ENCODE results near the gene ANKRD17. TPM values are rescaled to one million over a fixed set of nuclear protein-coding genes. Genes with fewer than 3 reads are reported as not detected.
"Not testable (repeated sequence)": the region's sequence is repeated elsewhere in the genome, so short reads cannot be mapped to it uniquely, and the experiment has no call there.

Gene ANKRD17
- total RNA-seq, 1 donor, result 34.4 TPM

DNA sequence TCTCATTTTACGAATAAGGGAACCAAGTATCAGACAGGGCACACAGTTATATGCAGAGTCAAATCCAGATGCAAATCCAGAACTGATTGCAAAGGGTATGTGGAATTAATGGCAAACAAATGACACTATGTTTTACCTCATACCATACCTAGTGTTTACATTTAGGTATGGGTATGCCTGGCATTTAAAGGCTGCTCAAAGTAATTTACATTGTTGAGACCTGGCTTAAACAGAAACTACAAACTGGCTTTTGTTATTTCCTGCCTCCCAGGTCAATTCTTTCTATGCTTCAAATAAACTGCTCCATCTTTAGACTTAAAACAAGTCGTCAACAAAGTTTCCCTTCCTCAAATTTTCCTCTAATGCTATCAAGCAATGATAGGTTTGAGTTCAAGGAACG lies 33.7 kb downstream of the ANKRD17 start:
- Histone ChIP-seq H3K27me3 (ENCODE audit: insufficient read depth, low read length) (no peaks in the 10 kb centered on the region), H3K4me3 (ENCODE audit: low read length) (no peak overlapping the region), H3K4me1 (ENCODE audit: insufficient read depth, low read length) (peaks cover 9% of the 10 kb centered on the region), H3K9me3 (ENCODE audit: low read depth, low read length) (no peaks in the 10 kb centered on the region)

DNA sequence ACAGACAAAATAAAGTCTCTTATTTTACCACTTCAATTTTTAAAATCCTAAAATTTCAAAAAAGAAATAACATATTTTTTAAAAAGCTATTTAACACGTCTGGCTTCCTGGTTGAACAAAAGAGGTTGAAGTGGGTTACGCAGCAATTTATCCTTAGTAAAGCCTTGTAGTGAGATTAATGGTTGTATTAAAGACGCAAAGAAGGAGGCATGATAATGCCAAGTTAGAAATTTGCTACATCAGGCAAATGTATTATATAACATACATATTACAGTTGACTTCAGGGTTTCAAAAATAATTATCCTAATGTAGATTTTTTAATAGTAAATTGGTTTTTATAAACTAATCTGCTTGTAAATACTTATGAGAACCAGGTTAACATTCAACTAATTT lies 35.3 kb downstream of the ANKRD17 start:
- peaks cover 9% of the 10 kb centered on the region for H3K4me1 ChIP-seq (ENCODE audit: insufficient read depth, low read length)
- H3K4me3 ChIP-seq (ENCODE audit: low read length), result no peak overlapping the region
- no peaks in the 10 kb centered on the region for H3K27me3 ChIP-seq (ENCODE audit: insufficient read depth, low read length)
- H3K9me3 ChIP-seq (ENCODE audit: low read depth, low read length), result no peaks in the 10 kb centered on the region

DNA sequence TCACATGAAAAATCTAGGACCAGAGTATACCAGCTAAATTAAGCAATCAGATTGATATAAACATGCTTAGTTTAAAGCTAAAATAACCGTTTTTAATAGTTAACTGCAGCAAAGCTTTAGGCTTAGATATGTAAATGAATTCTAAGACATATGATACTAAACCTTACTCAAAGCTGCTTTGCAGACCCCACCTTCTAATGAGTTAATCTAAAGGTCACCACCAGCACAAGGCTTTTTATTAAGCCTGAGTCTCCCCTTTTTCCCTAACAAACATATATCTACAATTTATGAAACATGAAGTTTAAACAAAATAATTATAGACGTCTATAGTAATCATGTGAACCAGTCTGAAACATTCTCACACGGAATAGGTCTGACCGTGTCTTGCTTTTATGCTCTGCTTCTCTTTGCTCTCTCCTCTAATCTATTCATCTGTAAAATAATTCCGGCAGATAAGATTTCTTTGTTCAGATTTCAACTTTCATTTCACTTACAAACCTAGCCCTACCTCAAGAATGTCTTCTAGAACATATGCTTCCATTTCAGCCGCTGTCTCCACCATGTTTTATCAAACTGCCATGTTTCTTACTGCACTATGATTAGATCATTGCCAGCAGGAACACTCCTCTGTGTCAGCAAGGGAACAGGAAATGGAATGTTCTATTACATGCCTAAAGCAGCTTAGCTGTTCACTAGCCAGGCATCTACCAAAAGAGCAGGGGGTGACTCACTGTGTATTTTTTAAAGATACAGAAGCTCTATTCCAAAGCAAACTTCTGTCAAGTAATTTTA lies 35.9 kb downstream of the ANKRD17 start:
- no peaks in the 10 kb centered on the region for H3K27me3 ChIP-seq (ENCODE audit: insufficient read depth, low read length)
- H3K4me3 ChIP-seq (ENCODE audit: low read length), result peak overlapping the region; percentile 45
- peaks cover 9% of the 10 kb centered on the region for H3K4me1 ChIP-seq (ENCODE audit: insufficient read depth, low read length)
- H3K9me3 ChIP-seq (ENCODE audit: low read depth, low read length), result no peaks in the 10 kb centered on the region

DNA sequence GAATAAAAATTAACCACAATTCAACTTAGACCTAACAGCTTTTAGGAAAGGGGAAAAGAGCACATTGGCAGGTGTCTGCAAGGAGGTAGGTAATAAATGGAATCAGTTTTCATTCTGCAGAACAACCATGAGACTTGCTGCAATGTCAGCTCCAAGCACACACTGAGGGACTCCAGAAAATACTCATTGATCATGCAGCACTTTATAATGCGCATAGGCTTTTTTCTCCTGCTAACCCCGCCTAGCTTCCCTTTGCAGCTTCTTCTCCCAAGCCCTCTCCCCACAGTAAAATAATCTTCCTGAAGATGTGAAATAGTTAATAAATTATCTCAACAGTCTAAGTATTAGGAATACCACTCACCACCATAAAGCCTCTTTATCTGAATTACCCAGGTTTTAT lies 36.9 kb downstream of the ANKRD17 start:
- Histone ChIP-seq H3K27me3 (ENCODE audit: insufficient read depth, low read length) (no peaks in the 10 kb centered on the region), H3K4me1 (ENCODE audit: insufficient read depth, low read length) (peaks cover 9% of the 10 kb centered on the region), H3K4me3 (ENCODE audit: low read length) (no peak overlapping the region), H3K9me3 (ENCODE audit: low read depth, low read length) (no peaks in the 10 kb centered on the region)

DNA sequence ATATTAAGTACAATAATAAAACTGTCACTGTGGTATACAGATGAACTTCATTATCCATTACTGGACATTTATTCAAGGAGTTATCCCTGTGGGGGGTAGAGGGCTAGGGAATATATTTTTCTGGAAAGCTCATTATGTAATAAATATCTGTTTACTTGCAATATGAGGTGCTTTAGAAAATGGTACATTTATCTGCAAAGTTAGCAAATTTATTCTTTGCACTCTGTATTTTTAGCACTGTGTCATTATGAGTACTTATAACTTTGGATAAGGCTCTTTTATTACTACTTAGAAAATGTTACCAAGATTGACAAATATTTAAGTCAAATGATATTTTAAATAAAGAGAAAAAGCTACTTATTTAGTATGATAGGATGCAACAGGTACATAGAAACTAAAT lies 37.8 kb downstream of the ANKRD17 start:
- Histone ChIP-seq H3K27me3 (ENCODE audit: insufficient read depth, low read length) (no peaks in the 10 kb centered on the region), H3K4me3 (ENCODE audit: low read length) (no peak overlapping the region), H3K4me1 (ENCODE audit: insufficient read depth, low read length) (peaks cover 9% of the 10 kb centered on the region), H3K9me3 (ENCODE audit: low read depth, low read length) (no peaks in the 10 kb centered on the region)

DNA sequence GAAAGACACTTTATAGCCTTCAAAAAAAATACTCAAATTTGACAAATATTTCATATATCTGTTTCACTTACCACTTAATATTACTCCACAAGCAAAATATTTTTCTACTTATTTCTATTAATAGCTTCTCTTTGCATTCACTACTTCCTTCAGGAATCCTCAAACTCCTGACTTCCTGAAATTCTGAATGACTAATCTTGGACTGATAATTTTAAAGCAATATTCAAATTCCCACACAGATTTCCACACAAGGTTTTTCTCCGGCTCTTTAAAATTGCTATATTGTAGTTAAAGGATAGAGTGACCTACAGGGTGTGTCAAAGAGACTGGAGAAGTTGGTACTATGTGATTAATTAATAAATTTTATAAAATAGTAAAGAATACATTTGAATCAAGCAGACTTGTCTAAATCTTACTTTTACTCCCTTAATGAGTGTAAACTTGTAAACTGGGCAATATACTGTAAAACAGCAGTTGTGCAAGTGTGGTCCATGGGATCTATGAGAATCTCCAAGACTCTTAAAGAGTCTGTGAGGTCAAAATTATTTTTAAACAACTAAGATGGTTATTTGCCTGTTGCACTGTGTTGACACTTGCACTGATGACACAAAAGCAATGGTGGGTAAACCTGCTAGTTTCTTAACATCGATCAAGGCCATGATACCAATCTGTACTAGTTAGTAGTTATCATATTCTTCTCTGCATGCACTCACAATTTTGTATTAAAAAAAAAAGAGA lies 44.5 kb downstream of the ANKRD17 start:
- no peak overlapping the region for H3K4me3 ChIP-seq (ENCODE audit: low read length)
- H3K27me3 ChIP-seq (ENCODE audit: insufficient read depth, low read length), result no peaks in the 10 kb centered on the region
- no peaks in the 10 kb centered on the region for H3K9me3 ChIP-seq (ENCODE audit: low read depth, low read length)
- peaks cover 2% of the 10 kb centered on the region for H3K4me1 ChIP-seq (ENCODE audit: insufficient read depth, low read length)

DNA sequence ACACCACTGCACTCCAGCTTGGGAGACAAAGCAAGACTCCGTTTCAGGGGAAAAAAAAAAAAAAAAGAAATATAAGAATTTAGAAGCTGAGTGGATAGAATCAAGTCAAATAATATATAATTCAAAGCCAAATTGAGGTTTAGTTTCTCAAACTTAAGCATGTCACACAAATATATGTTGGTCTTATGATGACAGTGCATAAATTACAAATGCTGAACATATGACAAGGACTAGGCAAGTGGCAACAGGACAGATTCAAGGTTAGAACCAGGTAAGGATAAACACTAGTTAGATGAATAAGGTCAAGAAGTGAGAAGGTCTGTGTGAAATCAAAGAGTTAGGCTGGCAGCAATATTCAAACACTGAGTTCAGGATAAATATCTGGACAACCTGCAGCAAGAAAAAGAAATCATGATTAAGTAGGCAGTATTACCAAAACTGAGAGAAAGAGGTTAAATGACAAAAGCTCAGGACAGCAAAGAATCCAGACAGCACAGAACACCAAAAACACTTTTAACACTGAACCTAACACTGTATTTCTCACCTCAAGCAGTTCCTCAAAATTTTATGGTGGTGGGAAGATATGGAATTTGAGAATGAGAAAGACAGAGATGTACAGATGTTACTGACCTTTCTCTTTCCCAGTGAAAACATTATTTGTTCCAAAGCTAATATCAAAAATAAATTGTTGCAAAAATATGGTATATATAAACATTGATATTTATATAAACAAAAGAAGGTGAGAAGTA lies 45.4 kb downstream of the ANKRD17 start:
- H3K9me3 ChIP-seq (ENCODE audit: low read depth, low read length), result no peaks in the 10 kb centered on the region
- peaks cover 2% of the 10 kb centered on the region for H3K4me1 ChIP-seq (ENCODE audit: insufficient read depth, low read length)
- no peaks in the 10 kb centered on the region for H3K27me3 ChIP-seq (ENCODE audit: insufficient read depth, low read length)
- H3K4me3 ChIP-seq (ENCODE audit: low read length), result no peak overlapping the region

DNA sequence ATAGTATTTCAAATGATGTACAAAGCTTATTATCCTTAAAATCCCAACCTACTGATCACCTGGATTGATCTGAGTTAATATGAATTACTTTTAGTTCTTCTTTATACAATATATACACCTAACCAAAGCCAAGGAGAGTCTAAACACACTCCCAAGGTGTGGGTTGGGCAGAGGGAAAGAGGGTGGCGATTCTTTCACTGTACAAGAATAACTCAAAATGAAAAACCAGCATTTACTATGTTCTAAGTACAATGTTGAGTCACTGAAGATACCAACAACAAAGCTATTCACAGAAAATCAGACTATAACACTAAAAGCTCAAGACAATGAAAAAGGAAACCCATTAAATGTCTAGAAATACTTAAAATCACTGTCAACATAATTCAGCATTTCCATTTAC lies 46.6 kb downstream of the ANKRD17 start:
- Histone ChIP-seq H3K9me3 (ENCODE audit: low read depth, low read length) (no peaks in the 10 kb centered on the region), H3K4me1 (ENCODE audit: insufficient read depth, low read length) (peaks cover 2% of the 10 kb centered on the region), H3K4me3 (ENCODE audit: low read length) (no peak overlapping the region), H3K27me3 (ENCODE audit: insufficient read depth, low read length) (no peaks in the 10 kb centered on the region)

DNA sequence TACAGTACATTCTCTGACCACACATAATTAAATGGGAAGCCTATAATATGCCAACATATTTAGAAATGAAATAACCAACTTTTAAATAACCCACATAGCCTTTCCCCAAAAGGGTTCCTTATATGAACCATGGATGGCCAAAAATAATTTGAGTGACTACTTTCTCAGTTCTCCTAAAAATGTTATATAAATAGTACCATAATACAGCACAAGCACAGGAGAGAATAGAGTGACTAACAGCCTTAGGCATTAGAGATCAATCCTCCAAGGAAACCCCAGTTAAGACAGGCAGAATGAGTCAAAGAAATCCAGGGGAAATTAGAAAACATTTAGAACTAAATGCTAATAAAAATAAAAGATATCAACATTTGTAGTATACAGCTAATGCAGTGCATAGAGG lies 50.2 kb downstream of the ANKRD17 start:
- Histone ChIP-seq H3K4me1 (ENCODE audit: insufficient read depth, low read length) (no peaks in the 10 kb centered on the region), H3K27me3 (ENCODE audit: insufficient read depth, low read length) (no peaks in the 10 kb centered on the region), H3K4me3 (ENCODE audit: low read length) (no peak overlapping the region), H3K9me3 (ENCODE audit: low read depth, low read length) (no peaks in the 10 kb centered on the region)

DNA sequence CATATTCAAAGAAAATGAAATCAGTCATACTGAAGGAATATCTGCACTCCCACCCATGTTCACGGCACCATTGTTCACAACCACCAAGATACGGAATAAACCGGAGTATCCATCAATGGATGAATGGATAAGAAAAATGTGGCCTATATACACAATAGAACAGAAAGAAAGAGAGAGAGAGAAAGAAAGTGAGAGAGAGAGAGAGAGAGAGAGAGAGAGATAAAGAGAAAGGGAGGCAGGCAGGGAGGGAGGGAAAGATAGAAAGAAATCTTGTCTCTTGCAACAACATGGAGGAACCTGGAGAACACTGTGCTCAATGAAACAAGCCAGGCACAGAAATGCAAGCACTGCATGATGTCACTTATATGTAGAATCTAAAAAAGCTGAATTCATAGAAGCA lies 52.4 kb downstream of the ANKRD17 start:
- no peaks in the 10 kb centered on the region for H3K9me3 ChIP-seq (ENCODE audit: low read depth, low read length)
- no peak overlapping the region for H3K4me3 ChIP-seq (ENCODE audit: low read length)
- H3K4me1 ChIP-seq (ENCODE audit: insufficient read depth, low read length), result no peaks in the 10 kb centered on the region
- H3K27me3 ChIP-seq (ENCODE audit: insufficient read depth, low read length), result no peaks in the 10 kb centered on the region

DNA sequence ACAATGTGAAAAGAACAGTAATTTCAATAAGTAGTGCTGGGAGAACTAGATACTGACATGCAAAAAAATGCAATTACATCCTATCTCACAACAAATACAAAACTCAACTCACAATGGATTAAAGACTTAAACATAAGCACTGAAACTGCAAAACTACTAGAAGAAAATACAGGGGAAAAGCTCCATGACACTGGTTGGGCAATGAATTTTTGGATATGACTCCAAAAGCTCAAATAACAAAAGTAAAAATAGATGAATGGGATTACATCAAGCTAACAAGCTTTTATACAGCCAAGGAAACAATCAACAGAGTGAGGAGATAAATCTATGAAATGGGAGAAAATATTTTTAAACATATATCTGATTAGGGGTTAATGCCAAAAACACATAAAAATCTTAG lies 53.1 kb downstream of the ANKRD17 start:
- H3K4me3 ChIP-seq (ENCODE audit: low read length), result no peak overlapping the region
- no peaks in the 10 kb centered on the region for H3K4me1 ChIP-seq (ENCODE audit: insufficient read depth, low read length)
- no peaks in the 10 kb centered on the region for H3K9me3 ChIP-seq (ENCODE audit: low read depth, low read length)
- no peaks in the 10 kb centered on the region for H3K27me3 ChIP-seq (ENCODE audit: insufficient read depth, low read length)

DNA sequence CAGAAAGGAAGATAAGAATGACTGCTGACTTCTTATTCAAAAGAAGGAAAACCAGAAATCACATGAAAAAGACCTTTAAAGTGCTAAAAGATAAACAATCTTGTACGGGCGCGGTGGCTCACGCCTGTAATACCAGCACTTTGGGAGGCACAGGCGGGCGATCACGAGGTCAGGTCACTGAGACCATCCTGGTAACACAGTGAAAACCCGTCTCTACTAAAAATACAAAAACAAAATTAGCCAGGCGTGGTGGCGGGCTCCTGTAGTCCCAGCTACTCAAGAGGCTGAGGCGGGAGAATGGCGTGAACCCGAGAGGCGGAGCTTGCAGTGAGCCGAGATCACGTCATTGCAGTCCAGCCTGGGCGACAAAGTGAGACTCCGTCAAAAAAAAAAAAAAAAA lies 54.6 kb downstream of the ANKRD17 start:
- H3K9me3 ChIP-seq (ENCODE audit: low read depth, low read length); H3K4me1 ChIP-seq (ENCODE audit: insufficient read depth, low read length); H3K27me3 ChIP-seq (ENCODE audit: insufficient read depth, low read length); H3K4me3 ChIP-seq (ENCODE audit: low read length): not testable (repeated sequence)

DNA sequence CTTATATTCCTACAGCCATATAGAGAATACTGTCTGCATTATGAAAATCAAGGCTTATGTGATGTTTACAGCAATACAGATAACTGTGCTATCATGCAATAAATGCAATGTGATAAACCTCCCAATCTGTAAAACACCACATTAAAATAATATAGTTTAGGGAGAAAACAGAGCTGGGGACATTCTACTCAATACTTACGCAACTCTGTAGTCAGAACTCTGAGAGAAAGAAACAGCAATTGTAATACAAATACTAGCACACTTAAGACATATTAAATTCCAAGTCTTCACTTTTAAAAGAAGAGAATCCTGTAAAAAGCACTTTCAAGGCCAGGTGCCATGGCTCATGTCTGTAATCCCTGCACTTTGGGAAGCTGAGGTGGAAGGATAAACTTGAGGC lies 61.4 kb downstream of the ANKRD17 start:
- Histone ChIP-seq H3K4me1 (ENCODE audit: insufficient read depth, low read length) (peaks cover 5% of the 10 kb centered on the region), H3K27me3 (ENCODE audit: insufficient read depth, low read length) (no peaks in the 10 kb centered on the region), H3K9me3 (ENCODE audit: low read depth, low read length) (no peaks in the 10 kb centered on the region), H3K4me3 (ENCODE audit: low read length) (no peak overlapping the region)

DNA sequence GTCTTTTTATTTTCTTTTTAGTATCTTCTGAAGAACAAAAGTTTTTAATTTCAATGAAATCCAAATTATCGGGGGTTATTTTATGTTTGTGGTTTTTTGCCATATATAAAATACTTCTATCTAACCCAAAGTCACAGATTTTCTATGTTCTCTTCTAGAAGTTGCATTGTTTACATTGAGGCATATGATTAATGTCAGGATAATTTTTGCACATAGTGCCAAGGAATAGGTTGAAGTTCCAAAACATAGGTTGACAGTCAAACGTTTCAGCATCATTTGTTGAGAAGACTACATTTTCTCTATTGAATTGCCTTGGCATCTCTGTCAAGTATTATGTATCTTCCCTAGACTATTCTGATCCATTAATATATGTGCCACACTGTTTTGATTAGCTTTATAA lies 64.5 kb downstream of the ANKRD17 start:
- Histone ChIP-seq H3K9me3 (ENCODE audit: low read depth, low read length) (no peaks in the 10 kb centered on the region), H3K4me3 (ENCODE audit: low read length) (no peak overlapping the region), H3K27me3 (ENCODE audit: insufficient read depth, low read length) (no peaks in the 10 kb centered on the region), H3K4me1 (ENCODE audit: insufficient read depth, low read length) (peaks cover 5% of the 10 kb centered on the region)

DNA sequence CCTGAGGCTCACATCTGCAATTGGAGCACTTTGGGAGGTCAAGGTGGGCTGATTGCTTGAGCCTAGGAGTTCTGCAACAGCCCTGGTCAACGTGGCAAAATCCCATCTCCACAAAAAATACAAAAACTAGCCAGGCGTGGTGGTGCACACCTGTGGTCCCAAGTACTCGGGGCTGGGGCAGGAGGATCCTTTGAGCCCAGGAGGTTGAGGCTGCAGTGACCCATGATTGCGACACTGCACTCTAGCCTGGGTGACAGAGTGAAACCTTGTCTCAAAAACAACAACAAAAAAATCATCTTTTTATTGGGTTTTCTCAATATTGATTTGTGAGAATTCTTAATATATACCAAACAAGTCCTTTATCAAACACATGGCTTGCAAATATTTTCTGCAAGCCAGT lies 64.9 kb downstream of the ANKRD17 start:
- Histone ChIP-seq H3K27me3 (ENCODE audit: insufficient read depth, low read length) (no peaks in the 10 kb centered on the region), H3K4me3 (ENCODE audit: low read length) (no peak overlapping the region), H3K4me1 (ENCODE audit: insufficient read depth, low read length) (peaks cover 5% of the 10 kb centered on the region), H3K9me3 (ENCODE audit: low read depth, low read length) (no peaks in the 10 kb centered on the region)

All from mononuclear cell (primary cell).